Eye (tissue), 1 donor: ENCODE results near the gene EPHB3.
A peak's percentile ranks its signal among the peaks of the same experiment; 100 is the strongest.

ENCODE experiments used
- DNase-seq: peaks from one replicate; pipeline ENCODE4 v3.0.0-alpha.2; 2015

Gene EPHB3

DNA sequence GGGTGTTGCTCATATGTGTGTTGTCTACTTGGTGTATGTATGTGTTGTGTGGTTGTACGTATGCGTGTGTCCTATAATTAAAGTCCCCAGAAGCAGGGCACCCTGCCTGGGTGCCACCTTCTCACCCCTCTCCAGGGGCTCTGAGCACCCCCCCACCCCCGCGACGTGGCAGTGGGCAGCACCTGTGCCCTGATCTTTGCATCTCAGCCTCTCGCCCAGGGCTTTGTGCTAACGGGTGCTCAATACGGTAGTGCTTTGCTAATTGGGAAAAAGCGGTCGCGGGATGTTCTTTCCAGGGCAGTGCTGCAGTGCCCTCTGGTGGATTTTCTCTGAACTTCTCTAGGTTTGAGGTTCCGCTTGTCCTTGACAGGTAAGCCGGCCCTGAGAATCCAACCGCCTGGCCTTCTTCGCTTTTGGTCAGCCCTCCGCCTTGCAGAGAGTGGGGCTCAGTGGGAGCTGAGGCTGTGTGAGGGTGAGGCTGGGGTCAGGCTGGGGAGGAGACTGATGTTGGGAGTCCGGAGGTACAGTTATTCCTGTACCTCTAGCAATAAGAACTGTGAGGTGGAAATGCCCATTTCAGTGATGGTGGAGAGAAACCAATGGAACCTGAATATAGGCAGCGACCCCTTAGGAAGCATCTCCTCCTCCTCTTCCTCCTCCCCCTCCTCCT is 17.6 kb upstream of the EPHB3 start:
- peak; percentile 96 for DNase-seq

DNA sequence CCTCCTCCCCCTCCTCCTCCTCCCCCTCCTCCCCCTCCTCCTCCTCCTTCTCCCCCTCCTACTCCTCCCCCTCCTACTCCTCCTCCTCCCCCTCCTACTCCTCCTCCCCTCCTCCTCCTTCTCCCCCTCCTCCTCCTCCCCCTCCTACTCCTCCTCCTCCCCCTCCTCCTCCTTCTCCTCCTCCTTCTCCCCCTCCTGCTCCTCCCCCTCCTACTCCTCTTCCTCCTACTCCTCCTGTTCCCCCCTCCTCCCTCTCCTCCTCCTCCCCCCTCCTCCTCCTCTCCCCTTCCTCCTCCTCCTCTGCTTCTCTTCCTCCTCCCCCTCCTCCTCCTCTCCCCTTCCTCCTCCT is 17.1 kb upstream of the EPHB3 start:
- DNase-seq, result no peak

DNA sequence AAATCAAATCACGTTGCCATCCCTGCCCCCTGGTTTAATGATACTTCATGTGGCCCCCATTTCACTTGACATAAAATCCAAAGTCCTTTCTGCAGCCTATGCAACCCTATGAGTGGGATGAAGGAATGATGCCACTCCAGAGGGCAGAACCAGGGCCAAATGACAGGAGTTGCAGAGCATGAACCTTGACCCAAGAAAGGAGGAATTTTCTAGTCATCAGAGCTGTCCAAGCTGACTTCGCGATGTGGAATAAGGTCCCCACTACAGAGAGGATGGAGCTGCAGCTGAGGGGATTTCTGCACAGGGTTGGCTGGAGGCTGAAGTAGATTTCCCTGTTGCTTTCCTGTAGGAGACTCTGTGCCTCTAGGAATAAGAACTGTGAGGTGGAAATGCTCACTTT is 15.8 kb upstream of the EPHB3 start:
- DNase-seq, result no peak

DNA sequence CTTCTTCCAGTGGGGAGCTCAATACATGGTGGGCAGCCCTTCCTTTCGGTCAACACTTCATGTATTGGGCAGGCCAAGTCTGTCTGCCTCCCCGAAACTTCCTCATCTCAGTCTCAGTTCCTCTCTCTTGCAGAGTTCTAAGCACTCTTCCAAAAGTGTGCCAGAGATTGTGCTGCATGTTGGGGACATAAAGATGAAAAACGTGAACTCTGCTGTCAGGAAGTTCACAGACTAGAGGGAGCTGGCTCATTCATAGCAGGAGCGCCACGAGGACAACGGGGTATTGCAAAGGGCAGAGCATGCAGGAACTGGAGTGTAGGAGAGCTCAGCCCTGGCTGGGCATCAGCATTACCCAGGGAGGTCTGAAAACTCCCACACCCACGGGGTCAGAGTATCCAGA is 15.3 kb upstream of the EPHB3 start:
- no peak for DNase-seq

DNA sequence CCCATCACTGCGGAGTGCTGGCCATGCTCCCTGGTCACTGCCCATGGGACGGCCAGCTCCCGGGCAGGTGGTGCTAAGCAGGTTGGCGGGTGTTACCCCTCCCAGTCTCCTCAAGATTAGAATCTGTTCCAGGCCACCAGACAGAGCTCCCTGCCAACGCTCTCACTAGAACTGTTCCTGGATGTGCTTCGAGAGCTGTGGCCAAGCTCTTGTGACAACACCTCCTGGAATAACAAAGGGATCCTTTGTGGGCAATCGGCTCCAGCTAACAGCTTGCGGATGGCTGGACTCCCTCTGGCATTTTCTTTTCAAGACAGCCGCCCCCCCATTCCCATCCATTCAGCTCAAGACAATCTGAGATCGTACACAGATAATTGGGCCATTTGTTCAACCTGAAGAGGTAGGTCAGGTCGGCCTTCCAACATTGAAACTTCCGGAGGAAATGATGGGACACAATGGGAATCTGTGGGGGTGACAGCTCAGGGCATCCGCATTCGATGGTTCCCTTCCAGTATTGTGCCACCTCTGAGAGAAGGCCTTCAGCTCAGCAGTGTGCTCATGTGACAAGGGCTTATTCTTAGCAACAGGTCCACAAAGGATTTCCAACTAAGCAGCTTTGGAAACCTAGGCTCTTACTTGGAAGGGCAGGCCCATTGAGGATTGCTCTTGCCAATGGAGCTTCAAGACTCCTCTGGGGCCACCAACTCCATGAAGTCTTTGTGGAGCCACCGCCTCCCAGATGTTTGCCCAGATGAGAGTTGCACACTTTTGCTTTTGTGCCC is 11.6 kb upstream of the EPHB3 start:
- peak; percentile 66 for DNase-seq

DNA sequence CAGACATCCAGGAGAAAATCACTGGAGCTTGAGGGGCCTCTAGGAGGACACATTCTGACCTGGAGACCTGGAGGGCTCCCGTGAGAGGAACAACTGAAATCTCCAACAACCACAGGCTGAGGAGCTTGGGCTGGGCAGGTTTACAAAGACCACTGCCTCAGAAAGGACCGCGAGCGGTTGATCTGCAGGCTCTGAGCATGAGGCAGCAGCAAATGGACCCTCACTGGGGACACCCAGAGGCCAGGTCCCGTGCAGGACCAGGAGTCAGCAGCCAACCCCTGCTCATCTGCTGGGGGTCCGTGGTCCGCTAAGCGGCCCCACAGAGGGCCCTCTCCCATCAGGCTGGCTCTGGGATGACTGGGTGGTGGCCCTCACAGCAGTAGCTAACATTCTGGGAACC is 10.5 kb upstream of the EPHB3 start:
- DNase-seq, result no peak

DNA sequence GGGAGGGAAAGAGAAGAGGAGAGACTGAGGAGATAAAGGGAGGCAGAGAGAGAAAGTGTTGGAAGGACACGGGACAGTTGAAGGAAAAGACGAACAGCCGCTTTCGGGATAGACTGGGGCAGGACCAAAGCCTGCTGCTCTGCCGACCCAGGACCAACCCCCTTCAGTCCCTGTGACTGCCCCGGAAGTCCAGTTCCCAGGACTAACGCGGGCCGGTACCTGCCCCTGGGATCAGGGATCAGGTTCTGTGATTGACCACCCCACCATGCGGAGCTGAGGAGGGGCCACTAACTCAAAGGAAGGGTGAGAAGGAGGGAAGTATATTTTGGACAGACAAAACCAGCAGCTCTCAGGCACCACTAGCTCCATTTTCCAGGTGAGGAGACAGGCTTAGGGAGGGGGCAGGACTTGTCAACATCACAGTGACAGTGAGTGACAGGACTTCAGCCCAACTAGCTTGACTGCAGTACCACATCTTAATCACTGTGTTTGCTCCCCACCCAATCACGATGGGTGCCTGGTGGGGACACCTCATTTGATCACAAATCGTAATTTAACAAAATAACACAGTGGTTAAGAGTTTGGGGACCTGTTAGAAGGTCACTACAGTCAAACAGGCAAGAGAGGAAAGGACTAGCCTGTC is 9.8 kb upstream of the EPHB3 start:
- no peak for DNase-seq

DNA sequence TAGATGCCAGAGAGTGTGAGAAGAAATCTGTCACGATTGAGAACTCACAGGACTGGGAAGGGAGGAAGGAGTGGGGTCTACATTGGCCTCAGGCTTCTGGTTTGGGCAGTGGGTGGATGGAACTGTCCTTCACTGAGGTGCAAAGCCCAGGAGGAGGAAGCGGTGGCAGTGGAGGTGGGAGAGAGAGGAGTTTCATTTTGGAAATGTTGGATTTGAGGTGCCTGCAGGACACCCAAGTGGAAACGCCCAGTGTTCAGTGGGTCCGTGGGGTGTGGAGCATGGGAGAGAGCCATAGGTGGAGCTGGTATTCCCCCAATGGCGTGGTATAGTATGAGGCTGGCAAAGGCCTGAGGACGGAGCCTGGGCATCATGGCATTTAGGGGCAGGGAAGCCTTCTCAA is 9.3 kb upstream of the EPHB3 start:
- DNase-seq, result no peak

DNA sequence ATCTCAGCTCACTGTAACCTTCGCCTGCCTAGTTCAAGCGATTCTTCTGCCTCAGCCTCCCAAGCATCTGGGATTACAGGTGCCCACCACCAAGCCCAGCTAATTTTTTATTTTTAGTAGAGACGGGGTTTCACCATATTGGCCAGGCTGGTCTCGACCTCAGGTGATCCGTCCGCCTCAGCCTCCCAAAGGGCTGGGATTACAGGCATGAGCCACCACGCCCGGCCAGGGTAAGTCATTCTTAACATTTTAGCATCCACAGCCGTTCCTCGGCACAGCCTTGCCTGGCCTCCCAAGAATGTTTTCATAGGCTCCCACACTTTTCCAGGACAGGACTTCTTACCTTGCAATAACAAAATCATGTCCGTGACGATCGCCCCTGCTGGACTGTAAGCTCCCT is 8.7 kb upstream of the EPHB3 start:
- no peak for DNase-seq

DNA sequence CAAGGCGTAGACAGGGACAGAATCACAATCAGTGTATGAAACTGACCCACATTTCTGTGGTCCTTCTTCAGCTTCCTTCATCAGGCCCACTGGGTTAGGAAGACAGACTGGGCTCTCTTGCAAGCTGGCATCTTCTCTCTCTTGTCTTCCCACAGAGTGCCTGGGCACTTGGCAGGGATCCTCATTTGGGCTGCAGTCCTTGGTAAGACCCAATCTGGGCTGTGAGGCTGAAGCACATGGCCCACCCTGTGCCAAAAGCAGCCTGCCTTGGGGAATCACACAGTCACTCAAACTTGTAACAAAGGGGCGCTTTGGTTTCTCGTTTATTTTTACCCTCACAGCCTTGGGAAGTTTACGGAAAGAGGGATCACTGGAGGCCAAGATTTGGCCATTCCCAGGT is 8.2 kb upstream of the EPHB3 start:
- DNase-seq, result no peak

DNA sequence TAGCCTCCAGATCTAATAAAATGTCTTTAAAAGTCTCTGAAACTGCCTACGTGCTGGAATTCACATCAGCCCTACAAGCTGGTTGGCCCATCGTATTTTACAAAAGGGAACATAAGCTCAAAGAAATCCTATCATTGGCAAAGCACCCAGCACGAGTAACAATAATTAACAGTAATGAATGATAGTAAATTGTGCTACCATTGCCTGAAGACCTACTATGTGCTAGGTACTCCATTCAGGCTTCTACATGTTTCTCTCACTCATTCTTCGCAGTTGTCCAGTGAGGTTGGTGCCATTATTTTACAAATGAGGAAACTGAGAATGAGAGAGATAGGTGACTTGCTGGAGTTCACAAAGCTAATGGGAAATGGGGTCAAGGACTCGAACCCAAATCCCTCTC is 7.1 kb upstream of the EPHB3 start:
- no peak for DNase-seq

DNA sequence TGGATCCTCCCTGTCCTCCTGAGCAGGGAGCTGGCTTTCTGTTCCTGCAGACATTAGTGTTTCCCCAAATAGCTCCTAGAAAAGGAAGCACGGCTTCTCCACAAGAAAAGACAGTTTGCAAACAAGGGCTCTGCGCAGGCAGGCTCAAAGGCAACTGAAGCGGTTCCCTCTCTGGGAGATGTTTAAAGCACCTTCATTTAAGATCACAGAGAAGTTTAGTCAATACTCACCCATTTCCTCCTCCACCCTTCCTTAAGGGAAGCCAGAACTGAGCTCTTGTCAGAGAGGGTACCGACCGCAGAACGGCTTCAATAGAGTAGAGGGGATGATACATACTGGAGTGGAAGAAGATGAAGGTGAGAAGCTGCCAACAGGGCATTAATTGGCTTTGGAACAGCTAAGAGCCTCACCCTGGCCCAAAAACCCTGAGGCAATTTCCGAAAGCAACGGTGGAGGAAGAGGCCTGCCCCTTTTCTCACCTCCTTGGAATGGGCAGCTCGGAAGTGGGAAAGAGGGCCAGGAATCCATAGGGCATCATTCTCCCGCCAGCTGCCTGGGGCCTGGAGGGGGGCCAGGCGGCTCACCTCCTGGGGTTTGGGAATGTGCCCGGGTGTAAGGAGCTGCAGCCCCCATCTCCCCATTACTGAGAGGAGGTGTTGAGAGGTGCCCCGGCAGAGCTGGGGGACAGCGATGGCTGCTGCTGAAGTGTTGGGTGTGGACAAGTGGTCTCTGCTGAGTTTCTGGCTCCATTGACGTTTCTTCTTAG is 4.8 kb upstream of the EPHB3 start:
- DNase-seq, result no peak

DNA sequence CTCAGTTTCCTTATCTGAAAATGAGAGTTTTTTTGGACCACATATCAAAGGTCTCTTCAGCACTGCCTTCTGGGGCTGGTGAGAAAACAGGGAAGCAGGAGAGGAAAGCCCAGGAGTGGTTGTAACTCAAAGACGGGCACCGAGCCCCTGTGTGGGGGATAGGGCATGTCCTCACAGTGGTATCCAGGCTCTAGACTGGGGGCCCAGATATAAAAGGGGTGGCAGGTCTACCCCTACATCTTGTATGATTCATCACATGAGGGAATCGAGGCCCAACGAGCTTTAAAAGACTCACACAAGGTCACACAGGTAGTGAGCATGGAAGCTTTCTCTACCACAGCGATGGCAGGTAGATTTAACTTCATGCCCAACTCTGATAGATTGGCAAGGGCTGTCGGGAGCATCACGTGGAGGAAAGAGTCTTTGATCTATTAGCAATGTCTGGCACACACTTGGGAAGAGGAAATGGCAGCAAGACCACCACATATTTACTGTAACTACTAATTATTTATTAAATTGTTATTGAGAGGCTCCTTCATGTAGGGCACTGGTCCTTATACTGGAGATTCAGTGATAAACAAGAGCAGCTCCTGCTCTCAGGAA is 4.1 kb upstream of the EPHB3 start:
- DNase-seq, result no peak

DNA sequence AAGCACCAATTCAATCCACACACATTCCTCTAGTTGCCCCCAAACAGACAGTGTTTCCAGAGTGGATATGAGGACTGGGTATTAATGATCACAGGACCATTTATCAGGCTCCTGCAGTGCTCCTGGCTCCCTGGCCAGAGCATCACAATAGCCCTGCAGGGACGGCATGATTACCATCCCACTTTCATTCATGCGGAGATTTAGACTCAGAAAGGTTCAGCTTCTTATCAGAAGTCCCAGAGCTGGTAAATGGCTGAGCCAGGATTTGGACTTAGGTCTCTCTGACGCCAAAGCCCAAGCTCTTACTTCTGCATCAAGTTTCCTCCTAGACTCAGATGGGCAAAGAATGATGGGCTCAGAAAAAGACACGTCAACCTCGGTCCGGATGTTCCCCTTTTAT is 2.9 kb upstream of the EPHB3 start:
- DNase-seq, result no peak

DNA sequence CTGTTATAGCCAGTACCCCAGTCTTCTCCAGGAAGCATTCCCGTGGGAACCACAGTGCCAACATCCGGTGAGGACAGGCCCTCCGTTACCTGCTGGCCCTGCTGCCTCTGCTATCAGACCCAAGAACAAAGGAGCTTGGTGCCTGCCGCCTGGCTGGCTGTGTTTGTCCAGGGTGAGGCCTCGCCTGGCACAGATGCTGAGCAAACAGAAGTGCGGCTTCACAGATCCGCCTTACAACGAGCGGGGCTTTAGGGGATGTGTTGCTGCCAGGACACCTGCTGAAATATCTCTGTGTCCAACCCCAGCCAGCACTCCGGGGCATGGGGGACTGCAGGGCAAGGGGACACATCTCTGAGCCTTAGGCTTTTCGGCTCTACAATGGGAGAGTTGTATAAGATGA is 2.2 kb upstream of the EPHB3 start:
- no peak for DNase-seq

DNA sequence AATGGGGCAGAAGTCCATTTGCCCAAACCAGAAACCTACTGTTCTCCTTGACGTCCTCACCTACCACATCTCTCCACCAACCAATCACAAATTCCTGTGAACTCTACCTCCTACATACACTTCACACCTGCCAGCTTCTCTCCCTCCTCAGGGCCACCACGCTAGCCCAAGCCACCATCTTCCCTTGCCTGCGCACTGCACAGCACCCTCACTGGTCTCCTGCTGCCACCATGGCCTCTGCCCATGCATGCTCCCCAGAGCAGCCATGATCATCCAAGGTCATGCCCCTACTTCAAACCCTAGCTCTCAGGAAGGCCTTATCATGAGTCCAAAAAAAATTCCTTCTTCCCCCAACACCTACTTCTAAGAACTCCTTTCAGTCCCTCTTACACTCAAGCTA is 1.1 kb upstream of the EPHB3 start:
- no peak for DNase-seq

DNA sequence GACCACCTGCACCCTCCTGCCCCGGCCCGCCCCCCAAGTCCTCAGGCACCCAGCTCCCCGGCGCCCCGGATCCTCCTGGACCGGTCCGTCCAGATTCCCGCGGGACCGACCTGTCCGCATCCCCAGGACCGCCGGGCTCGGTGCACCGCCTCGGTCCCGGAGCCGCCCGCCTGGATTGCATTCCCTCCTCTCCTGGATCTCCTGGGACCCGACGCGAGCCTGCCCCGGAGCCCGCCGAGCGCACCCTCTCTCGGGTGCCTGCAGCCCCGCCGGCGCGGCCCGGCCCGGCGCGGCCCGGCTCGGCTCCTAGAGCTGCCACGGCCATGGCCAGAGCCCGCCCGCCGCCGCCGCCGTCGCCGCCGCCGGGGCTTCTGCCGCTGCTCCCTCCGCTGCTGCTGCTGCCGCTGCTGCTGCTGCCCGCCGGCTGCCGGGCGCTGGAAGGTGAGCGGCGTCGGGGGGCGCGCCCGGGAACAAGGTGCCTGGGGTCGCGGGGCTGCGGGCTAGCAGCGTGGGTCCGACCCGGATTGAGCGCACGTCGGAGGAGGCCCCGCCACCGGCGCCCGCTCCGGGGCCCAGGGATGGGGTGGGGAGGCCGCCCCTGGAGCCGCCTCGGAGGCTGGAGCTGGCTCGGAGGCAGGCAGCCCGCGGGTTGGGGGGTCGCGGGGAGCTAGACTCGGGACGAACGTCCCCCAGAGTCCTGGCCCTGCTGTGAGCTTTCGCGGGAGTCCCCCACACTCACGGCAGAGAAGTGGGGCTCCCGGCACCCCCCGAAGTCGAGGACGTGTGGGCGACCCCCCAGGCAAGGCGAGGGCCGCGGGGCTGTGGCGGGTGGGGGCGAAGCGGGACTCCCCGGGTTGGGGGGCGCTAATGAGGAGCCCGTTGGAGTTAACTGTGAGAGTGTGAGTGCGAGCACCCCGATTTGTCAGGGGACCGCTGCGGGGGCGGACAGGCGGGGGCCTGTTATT is 610 bp downstream of the EPHB3 start:
- peak; percentile 50 for DNase-seq

DNA sequence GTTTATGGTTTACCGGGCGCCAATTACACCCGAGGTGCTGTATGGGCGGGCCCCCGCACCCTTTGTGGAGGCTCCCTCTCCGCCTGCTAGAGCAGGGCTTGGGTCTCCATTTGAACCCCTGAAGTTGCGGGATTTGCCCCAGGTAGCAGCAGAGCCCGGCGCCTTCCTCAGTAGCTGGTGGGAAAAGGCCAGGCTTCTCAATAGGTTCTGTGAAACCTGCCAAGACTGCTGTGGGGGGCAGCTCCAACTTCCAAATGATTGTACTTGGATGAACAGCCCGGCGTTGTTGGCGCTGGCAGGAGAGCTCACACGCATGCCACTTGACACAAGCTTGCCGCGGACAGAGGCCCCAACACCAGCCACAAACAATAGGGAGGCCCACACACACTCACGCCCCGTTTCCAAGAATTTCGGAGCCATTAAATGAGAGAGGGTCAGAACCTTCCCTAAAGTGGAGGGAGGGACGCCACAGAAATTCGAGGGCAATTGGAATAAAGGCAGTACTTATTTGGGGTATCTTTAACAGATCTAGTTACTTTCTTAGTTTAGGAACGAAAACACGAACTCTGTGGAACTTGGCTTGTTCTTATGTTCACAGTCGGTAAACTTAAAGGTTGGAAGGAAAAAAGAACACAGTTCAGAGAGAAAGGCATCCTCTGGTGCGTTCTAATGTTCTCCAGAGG is 1.4 kb downstream of the EPHB3 start:
- DNase-seq, result peak; percentile 74

DNA sequence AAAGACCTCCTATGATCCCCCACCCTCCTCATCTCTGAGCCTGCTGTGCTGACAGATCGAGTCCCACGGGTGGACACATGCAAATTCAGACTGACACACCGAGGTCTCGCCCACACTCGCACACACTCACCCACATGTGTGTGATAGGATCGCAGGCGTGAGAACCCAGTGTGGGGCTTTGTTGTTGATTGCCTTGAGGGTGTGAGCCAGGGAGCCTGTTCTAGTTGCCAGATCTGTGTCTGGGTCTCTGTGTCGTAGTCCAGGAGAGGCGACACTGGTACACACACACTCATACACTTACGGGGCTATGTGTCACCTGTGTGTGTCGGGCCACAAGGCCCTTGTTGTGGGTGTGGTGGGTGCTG is 2.0 kb downstream of the EPHB3 start:
- DNase-seq, result no peak

DNA sequence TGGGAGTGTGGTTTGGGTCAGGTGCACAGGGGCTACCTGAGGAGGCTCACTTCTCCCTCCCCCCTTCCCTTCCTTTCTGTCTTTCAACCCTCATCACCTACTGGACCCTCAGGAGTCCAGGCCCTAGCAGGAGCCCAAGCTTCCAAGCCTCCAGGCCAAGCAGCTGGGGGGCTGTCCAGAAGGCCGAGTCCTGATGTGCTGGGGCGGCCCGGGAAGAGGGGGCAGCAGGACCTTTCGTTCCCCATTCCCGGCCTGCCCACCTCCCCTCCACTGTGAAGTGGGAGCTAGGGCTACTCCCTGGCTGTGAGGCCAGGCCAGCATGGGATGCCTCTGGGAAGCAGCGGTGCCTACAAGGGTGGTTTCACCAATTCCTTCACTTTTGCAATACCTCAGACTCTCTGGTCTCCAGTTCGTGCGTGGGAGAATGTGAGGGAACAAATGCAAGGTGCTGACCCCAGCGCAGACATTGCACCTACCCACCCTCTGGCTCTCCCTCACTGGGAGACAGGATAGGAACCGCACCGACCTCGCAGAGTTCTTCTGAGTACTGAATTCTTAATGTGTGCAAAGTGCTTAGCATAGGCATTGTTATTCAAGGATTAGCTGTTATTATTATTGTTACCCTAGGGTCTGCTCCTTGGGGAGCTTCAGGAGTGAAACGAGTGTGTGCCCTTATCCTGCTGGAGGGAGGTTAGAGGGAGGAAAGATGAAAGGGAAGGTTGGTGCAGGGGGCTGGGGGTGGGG is 2.5 kb downstream of the EPHB3 start:
- no peak for DNase-seq
